ENCODE data around the gene EFNB3.

The EFNB3 gene, protein sequence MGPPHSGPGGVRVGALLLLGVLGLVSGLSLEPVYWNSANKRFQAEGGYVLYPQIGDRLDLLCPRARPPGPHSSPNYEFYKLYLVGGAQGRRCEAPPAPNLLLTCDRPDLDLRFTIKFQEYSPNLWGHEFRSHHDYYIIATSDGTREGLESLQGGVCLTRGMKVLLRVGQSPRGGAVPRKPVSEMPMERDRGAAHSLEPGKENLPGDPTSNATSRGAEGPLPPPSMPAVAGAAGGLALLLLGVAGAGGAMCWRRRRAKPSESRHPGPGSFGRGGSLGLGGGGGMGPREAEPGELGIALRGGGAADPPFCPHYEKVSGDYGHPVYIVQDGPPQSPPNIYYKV

DNA sequence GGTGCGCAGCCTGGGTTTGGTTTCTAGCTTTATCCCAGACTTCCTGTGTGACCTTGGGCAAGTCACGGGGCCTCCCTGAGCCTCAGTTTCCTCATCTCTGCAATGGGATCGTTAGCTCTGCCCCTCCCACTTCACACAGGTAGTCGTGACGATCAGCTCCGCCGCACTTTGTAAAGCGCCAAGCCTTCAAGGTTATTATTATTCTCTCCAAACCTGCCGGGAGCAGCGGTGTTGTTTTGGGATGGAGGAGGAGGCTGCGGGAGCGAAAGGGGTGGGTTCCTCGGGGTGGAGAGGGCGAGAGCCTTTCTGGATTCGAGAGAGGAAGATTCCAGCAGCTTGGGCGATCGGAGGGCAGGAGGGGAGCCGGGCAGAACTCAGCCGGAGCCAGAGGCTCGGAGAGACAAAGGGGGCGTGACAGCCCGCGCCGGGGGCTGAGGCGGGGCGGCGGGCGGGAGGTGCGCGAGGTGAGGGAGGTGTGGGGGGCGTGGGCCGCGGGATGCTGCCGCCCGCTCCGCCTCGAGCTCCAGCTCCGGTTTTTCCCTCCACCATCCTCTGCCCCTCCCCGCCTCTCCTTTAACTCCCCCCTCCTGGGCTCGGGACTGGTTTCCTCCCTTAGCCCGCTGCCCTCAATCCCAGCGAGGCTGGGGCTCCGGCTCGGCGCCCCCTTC, at the start of gene EFNB3:
TSS of gene EFNB3 (plus strand) at position 602 of the 668 bp plus-strand sequence. CDS start 397 bp downstream, outside the sequence.
- TF ChIP-seq CTCF (conservative IDR thresholded peaks at IDR 0.05; ENCODE audit: low read length), result no peak
- no peak for DNase-seq (ENCODE audit: low read depth)
- H3K4me3 ChIP-seq (ENCODE audit: low read length), result peak within 1 kb of the TSS; percentile 63

DNA sequence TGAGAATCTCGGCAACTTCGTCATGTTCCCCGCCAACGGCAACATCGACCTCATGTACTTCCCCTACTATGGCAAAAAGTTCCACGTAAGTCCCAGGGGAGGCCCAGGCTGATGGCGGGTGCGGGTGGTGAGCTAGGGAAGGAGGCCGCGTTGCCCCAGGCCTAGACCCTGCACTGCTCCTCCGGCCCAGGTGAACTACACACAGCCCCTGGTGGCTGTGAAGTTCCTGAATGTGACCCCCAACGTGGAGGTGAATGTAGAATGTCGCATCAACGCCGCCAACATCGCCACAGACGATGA, 49.5 kb upstream of the EFNB3 start:
- DNase-seq (ENCODE audit: low read depth), result no peak
- H3K4me3 ChIP-seq (ENCODE audit: low read length), result no peak overlapping the region
- no peak for TF ChIP-seq CTCF (conservative IDR thresholded peaks at IDR 0.05; ENCODE audit: low read length)

DNA sequence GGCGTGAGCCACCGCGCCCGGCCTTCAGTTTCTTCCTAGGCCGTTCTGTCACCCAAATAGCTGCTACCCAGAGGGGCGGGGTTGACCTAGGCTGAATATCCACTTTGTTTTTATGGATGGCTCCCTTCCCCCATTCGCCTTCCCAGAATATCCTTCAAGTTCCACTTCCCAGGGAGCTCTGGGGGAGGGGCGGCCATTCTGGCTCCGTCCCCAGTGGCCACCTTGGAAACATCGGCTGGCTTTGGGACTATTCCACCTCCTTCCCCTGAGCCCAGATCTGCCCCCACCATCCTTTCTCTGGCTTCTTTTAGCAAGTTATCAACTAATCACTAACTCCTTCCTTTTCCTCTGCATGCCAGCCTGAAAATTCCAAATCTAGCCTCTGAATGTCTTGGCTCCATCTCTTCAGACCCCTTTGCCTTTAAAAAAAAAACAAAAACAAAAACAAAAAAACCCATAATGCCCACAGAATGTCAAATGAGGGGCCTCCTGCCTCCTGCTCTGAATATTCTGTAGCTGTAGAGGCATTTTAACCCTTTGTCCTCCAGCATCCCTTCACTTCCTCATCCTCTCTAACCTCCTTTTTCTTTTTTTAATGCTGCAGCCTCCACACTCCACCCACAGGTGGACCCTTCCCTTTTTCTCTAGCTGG, 47.9 kb upstream of the EFNB3 start:
- TF ChIP-seq CTCF (conservative IDR thresholded peaks at IDR 0.05; ENCODE audit: low read length), result no peak
- DNase-seq (ENCODE audit: low read depth), result no peak
- H3K4me3 ChIP-seq (ENCODE audit: low read length), result no peak overlapping the region

GRCh38 chr17:7667656-7668406, 37.2 kb upstream of the EFNB3 start:
- H3K4me3 ChIP-seq (ENCODE audit: low read length), result no peak overlapping the region
- TF ChIP-seq CTCF (conservative IDR thresholded peaks at IDR 0.05; ENCODE audit: low read length), result no peak
- no peak for DNase-seq (ENCODE audit: low read depth)

GRCh38 chr17:7668482-7668881, 36.5 kb upstream of the EFNB3 start:
- no peak overlapping the region for H3K4me3 ChIP-seq (ENCODE audit: low read length)
- TF ChIP-seq CTCF (conservative IDR thresholded peaks at IDR 0.05; ENCODE audit: low read length), result no peak
- DNase-seq (ENCODE audit: low read depth), result no peak

- no peak for DNase-seq (ENCODE audit: low read depth)
- TF ChIP-seq CTCF (conservative IDR thresholded peaks at IDR 0.05; ENCODE audit: low read length), result peak; percentile 49
Measured at GRCh38 chr17:7673239-7673638, 31.8 kb upstream of the EFNB3 start.

More at GRCh38 chr17:7673239-7673638, 31.8 kb upstream of the EFNB3 start:
- H3K4me3 ChIP-seq (ENCODE audit: low read length), result no peak overlapping the region

Data from AG10803 (cell line).